Smooth muscle cell (in vitro differentiated cells): ENCODE measurements around the gene FCRL6. TPM values are rescaled to one million over a fixed set of nuclear protein-coding genes. Genes with fewer than 3 reads are reported as not detected.

ENCODE experiments used
- DNase-seq: peaks from one replicate; lab custom pipeline; 2025; ENCODE audit not compliant: unreplicated experiment; lab: John Stamatoyannopoulos, UW
- H2AFZ ChIP-seq: fragments of 200-600 bp; sonication (generic); 2 replicates; pipeline ENCODE4 v1.6.0; 2016; ENCODE audit warnings: antibody characterized with exemption, low read depth, mild to moderate bottlenecking
- H3F3A ChIP-seq: fragments of 200-600 bp; sonication (generic); 2 replicates; pipeline ENCODE4 v1.6.0; 2017; ENCODE audit warnings: antibody characterized with exemption, low read depth
- H3K27ac ChIP-seq: fragments of 200-600 bp; sonication (generic); 2 replicates; pipeline ENCODE4 v1.5.1; 2016; ENCODE audit warnings: low read depth, mild to moderate bottlenecking
- H3K27me3 ChIP-seq: fragments of 200-600 bp; sonication (generic); 2 replicates; pipeline ENCODE4 v1.6.1; 2016; ENCODE audit warnings: low read depth, mild to moderate bottlenecking
- H3K36me3 ChIP-seq: fragments of 200-600 bp; sonication (generic); 2 replicates; pipeline ENCODE4 v1.5.1; 2016; ENCODE audit warnings: low read depth
- H3K4me1 ChIP-seq: fragments of 200-600 bp; sonication (generic); 2 replicates; pipeline ENCODE4 v1.5.1; 2016; ENCODE audit warnings: low read depth
- H3K4me2 ChIP-seq: fragments of 200-600 bp; sonication (generic); 2 replicates; pipeline ENCODE4 v1.6.0; 2016; ENCODE audit warnings: mild to moderate bottlenecking
- H3K4me3 ChIP-seq: fragments of 200-600 bp; sonication (generic); 2 replicates; pipeline ENCODE4 v1.5.1; 2016; ENCODE audit warnings: mild to moderate bottlenecking
- H3K79me2 ChIP-seq: fragments of 200-600 bp; sonication (generic); 2 replicates; pipeline ENCODE4 v1.6.0; 2016; ENCODE audit warnings: low read depth, mild to moderate bottlenecking
- H3K9ac ChIP-seq: fragments of 200-600 bp; sonication (generic); 2 replicates; pipeline ENCODE4 v1.6.0; 2016; ENCODE audit warnings: low read depth
- H3K9me3 ChIP-seq: fragments of 200-600 bp; sonication (generic); replicated peaks from 2 replicates; pipeline ENCODE4 v1.5.1; 2016; ENCODE audit warnings: low read depth
- H4K20me1 ChIP-seq: fragments of 200-600 bp; sonication (generic); 2 replicates; pipeline ENCODE4 v1.6.0; 2016; ENCODE audit warnings: low read depth
- WGBS: methylation state at CpG from one replicate; pipeline ENCODE4 v1.1.7; 2016; ENCODE audit warnings: low lambda C conversion rate; 5-methylcytosine and 5-hydroxymethylcytosine counted together
- polyA plus RNA-seq: library from polyadenylated mRNA; unstranded; fragments of >200 nt; fragmentation: Nextera tagmentation; extraction: Ambion mirVana; gene quantifications from 2 replicates; pipeline ENCODE4 v1.2.1, GENCODE V29; 2016
- total RNA-seq: library from RNA; depleted of rRNA; stranded (reverse); fragments of >200 nt; gene quantifications from 2 replicates; pipeline ENCODE4 v1.2.3, GENCODE V29; 2014
- TF ChIP-seq, protein P1 (sequence below): fragments of 200-600 bp; sonication (generic); IDR thresholded peaks from 2 replicates; pipeline ENCODE4 v1.5.1; 2017; ENCODE audit warnings: borderline replicate concordance, mild to moderate bottlenecking, antibody characterized with exemption; ENCODE audit not compliant: insufficient read depth, poor library complexity, severe bottlenecking

FCRL6 gene
- total and polyA plus RNA-seq, 2 experiments from 2014 or later, result not detected

GRCh38 chr1:159803956-159804689 lies 2.0 kb downstream of the FCRL6 start:
- TF ChIP-seq, protein P1, sequence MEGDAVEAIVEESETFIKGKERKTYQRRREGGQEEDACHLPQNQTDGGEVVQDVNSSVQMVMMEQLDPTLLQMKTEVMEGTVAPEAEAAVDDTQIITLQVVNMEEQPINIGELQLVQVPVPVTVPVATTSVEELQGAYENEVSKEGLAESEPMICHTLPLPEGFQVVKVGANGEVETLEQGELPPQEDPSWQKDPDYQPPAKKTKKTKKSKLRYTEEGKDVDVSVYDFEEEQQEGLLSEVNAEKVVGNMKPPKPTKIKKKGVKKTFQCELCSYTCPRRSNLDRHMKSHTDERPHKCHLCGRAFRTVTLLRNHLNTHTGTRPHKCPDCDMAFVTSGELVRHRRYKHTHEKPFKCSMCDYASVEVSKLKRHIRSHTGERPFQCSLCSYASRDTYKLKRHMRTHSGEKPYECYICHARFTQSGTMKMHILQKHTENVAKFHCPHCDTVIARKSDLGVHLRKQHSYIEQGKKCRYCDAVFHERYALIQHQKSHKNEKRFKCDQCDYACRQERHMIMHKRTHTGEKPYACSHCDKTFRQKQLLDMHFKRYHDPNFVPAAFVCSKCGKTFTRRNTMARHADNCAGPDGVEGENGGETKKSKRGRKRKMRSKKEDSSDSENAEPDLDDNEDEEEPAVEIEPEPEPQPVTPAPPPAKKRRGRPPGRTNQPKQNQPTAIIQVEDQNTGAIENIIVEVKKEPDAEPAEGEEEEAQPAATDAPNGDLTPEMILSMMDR, result no peak
- DNase-seq, result no peak
- 83% methylated on average over 7 of the region's 7 CpGs for WGBS
- Histone ChIP-seq H2AFZ (no peak overlapping the region), H3K27me3 (peaks cover 9% of the 10 kb centered on the region), H3K79me2 (no peaks in the 10 kb centered on the region), H3K9ac (no peak overlapping the region), H3K4me1 (no peaks in the 10 kb centered on the region), H3K4me2 (no peak overlapping the region), H3K4me3 (no peak overlapping the region), H3K27ac (no peak overlapping the region), H3K36me3 (no peaks in the 10 kb centered on the region), H4K20me1 (no peaks in the 10 kb centered on the region), H3K9me3 (no peaks in the 10 kb centered on the region), H3F3A (no peaks in the 10 kb centered on the region)

DNA sequence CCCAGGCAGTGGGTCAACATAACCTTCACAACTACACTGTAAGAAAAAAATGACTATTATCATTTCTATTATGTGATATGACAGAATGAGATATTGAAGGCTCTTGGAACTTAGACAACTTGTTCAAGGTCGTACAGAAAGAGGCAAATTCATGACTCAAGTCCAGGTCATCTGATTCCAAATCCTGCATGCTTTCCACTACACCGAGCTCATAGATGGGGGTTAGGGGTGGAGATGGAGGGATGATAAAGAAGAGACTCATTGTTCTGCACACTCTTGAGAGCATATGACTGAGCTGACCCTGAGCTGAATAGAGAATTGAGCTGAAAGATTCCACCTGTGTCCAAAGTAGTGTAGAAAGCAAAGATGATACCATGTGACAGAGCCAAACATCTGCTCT lies 2.8 kb downstream of the FCRL6 start:
- no peaks in the 10 kb centered on the region for H3K9me3 ChIP-seq
- H3K9ac ChIP-seq, result no peak overlapping the region
- 67% methylated on average over 2 of the region's 2 CpGs for WGBS
- no peak for DNase-seq
- peaks cover 9% of the 10 kb centered on the region for H3K27me3 ChIP-seq
- H4K20me1 ChIP-seq, result no peaks in the 10 kb centered on the region
- TF ChIP-seq, protein P1, result no peak
- H2AFZ ChIP-seq, result no peak overlapping the region
- H3K4me1 ChIP-seq, result no peaks in the 10 kb centered on the region
- no peaks in the 10 kb centered on the region for H3F3A ChIP-seq
- no peak overlapping the region for H3K27ac ChIP-seq
- no peaks in the 10 kb centered on the region for H3K79me2 ChIP-seq
- no peaks in the 10 kb centered on the region for H3K36me3 ChIP-seq
- no peak overlapping the region for H3K4me2 ChIP-seq
- H3K4me3 ChIP-seq, result no peak overlapping the region

- H3K4me1 ChIP-seq, result no peaks in the 10 kb centered on the region
- no peak overlapping the region for H2AFZ ChIP-seq
- TF ChIP-seq, protein P1, result no peak
- no peaks in the 10 kb centered on the region for H3K79me2 ChIP-seq
- H3K4me2 ChIP-seq, result no peak overlapping the region
- H3K36me3 ChIP-seq, result no peaks in the 10 kb centered on the region
- no peaks in the 10 kb centered on the region for H3F3A ChIP-seq
- no peak overlapping the region for H3K27ac ChIP-seq
- no peak overlapping the region for H3K4me3 ChIP-seq
- H4K20me1 ChIP-seq, result no peaks in the 10 kb centered on the region
- WGBS, result 94% methylated on average over 8 of the region's 8 CpGs
- H3K27me3 ChIP-seq, result peaks cover 8% of the 10 kb centered on the region
- H3K9ac ChIP-seq, result no peak overlapping the region
- H3K9me3 ChIP-seq, result no peaks in the 10 kb centered on the region
- no peak for DNase-seq
These were observed 13.8 kb downstream of the FCRL6 start for GRCh38 chr1:159815926-159816325.
